Ovary (tissue), 3 donors: ENCODE measurements around the gene FAS.

Source experiments
- CTCF ChIP-seq, 3 donors: fragments of 450-650 bp in 2 of 3; fragments of 200-600 bp in 1 of 3; IDR thresholded peaks; one replicate each; pipeline versions ENCODE4 v1.5.1 to v1.8.0; 2016 to 2022; ENCODE audit warnings: antibody characterized with exemption in 3 of 3, mild to moderate bottlenecking in 1 of 3
- EP300 ChIP-seq: sonication (generic); formaldehyde crosslinking; IDR thresholded peaks from one replicate; pipeline ENCODE4 v1.6.1; 2017; ENCODE audit warnings: antibody characterized with exemption
- POLR2A ChIP-seq: fragments of 450-650 bp; IDR thresholded peaks from one replicate; pipeline ENCODE4 v1.6.1; 2017; ENCODE audit warnings: antibody characterized with exemption, mild to moderate bottlenecking, moderate library complexity
- donor health status: DM: no; HTN: no; CAD: no.

- TF ChIP-seq CTCF (IDR thresholded peaks at IDR 0.05) (no peak), EP300 (no peak), POLR2A (no peak)
These were observed 72.3 kb downstream of the FAS start for GRCh38 chr10:89062861-89063260.
